Spleen (tissue), 7 donors: ENCODE measurements around the gene PEX14.

Experiments
- CTCF ChIP-seq, 11 experiments: fragments of 200-600 bp in 7 of 11; fragments of 450-650 bp in 4 of 11; sonication (generic) in 4 of 11; IDR thresholded peaks in 8 of 11; conservative IDR thresholded peaks in 3 of 11; 1 replicate in 7 of 11; 2 replicates in 4 of 11; pipeline versions ENCODE4 v1.4.0 to v1.8.0; 2016 to 2021; ENCODE audit warnings: antibody characterized with exemption in 11 of 11, inconsistent platforms in 4 of 11, mild to moderate bottlenecking in 1 of 11
- POLR2A ChIP-seq, 3 donors: fragments of 450-650 bp; IDR thresholded peaks; one replicate each; pipeline ENCODE4 v1.5.1; 2017; ENCODE audit warnings: antibody characterized with exemption in 3 of 3, mild to moderate bottlenecking in 1 of 3
- POLR2AphosphoS5 ChIP-seq, 3 donors: sonication (generic); formaldehyde crosslinking; IDR thresholded peaks; one replicate each; pipeline ENCODE4 v1.5.1; 2017; ENCODE audit warnings: antibody characterized with exemption in 3 of 3
- donor health status: DM: no; HTN: no; CAD: no; lungs with moderate emphysema.
- donor health status: DM: no; HTN: no; CAD: no.
- donor health status: DM: no; HTN: no; CAD: no.

DNA sequence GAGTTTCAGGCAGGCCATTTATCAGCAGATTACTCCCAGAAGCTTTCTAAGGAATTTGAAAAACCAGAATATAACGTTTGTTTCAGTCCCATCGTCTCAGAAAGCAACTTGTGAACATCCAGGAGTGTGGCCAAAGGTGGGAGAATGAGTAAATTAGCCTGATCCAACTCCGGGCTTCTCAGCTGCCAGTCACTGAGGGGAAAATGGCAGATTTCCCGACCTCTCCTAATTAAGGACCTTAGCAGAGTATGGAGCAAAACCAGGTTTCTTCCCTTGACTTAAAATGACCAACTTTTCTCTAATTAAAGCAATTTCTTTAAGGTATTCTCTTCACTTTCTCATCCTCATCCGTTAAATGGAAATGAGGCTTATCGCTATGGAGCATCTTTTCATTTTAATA is 23.9 kb upstream of the PEX14 start:
- no peak for TF ChIP-seq CTCF (IDR thresholded peaks at IDR 0.05 in 8 of 11, conservative IDR thresholded peaks at IDR 0.05 in 3 of 11)
- no peak for TF ChIP-seq POLR2AphosphoS5 (IDR thresholded peaks at IDR 0.05)
- TF ChIP-seq POLR2A (IDR thresholded peaks at IDR 0.05), result no peak
